Stimulated activated CD4-positive, alpha-beta T cell treated with anti-CD3 and anti-CD28 coated beads, TNF-alpha, amount 100 ng/mL, for 48 hours (primary cell): ENCODE data around the gene PLEKHA7.
"Not testable (repeated sequence)": the region's sequence is repeated elsewhere in the genome, so short reads cannot be mapped to it uniquely, and the experiment has no call there.

Experiments used
- DNase-seq, 3 donors: peaks; one replicate each; pipeline ENCODE4 v3.0.0-alpha.2; 2020; ENCODE audit warnings: low read depth in 3 of 3

The PLEKHA7 gene

GRCh38 chr11:16977136-16977993, 36.8 kb downstream of the PLEKHA7 start:
- DNase-seq, result no peak

GRCh38 chr11:16976379-16976778, 37.8 kb downstream of the PLEKHA7 start:
- DNase-seq, result no peak

DNA sequence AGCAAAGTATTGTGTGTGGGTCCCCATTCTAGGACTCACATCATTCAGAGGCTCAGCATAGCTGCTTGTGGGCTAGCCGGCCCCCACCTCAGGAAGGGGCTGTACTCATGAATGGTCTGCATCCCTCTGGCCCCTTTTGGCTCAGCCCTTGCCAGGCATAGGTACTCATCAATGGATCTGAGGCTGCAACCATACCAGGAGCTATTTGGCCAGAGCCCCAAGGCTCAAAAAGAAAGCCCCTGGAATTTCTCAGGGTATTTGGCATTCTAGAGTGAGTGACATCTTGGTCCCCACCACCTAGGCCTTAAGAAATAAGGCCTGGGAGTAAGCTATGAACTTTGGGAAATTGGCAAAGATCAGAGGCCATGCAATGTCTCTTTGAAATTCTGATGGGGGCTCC, 38.3 kb downstream of the PLEKHA7 start:
- no peak for DNase-seq

DNA sequence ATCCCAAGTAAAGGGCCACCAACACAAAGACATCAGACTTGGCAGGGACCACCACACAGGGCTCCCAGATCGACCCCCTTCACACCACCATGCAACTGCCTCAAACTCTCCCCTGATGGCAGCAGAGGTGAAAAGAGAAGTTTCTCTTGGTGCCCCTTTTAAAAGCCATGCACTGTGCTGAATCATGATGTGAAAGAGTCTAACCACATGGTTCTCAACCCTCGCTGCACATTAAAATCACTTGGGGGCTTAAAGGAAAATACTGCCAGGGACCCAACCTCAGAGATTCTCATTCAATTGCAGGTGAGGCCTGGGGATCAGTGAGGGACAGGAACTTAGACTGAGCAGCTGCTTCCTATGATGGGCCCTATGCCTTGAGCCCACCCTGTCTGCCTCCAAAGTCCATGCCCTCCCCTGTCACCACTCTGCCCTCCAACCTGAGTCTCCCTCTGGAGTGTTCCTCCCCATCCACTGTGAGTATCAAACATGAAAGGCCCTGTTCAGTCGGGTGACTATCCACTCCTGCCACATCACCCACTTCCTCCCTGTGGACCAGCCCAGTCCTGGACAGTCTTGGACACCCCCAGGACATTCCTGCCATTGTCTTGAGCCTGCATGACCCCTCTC, 40.8 kb downstream of the PLEKHA7 start:
- no peak for DNase-seq

- DNase-seq, result no peak
Observed at GRCh38 chr11:16969010-16969999, 44.9 kb downstream of the PLEKHA7 start.

- DNase-seq, result no peak
Observed at GRCh38 chr11:16968196-16968595, 46.0 kb downstream of the PLEKHA7 start.

- DNase-seq, result no peak
Observed at GRCh38 chr11:16966930-16967671, 47.1 kb downstream of the PLEKHA7 start.

GRCh38 chr11:16964501-16964900, 49.7 kb downstream of the PLEKHA7 start:
- no peak for DNase-seq

GRCh38 chr11:16963316-16963876, 50.8 kb downstream of the PLEKHA7 start:
- no peak for DNase-seq

GRCh38 chr11:16962589-16962988, 51.6 kb downstream of the PLEKHA7 start:
- not testable (repeated sequence) for DNase-seq

- no peak for DNase-seq
Observed at GRCh38 chr11:16962146-16962545, 52.1 kb downstream of the PLEKHA7 start.

DNA sequence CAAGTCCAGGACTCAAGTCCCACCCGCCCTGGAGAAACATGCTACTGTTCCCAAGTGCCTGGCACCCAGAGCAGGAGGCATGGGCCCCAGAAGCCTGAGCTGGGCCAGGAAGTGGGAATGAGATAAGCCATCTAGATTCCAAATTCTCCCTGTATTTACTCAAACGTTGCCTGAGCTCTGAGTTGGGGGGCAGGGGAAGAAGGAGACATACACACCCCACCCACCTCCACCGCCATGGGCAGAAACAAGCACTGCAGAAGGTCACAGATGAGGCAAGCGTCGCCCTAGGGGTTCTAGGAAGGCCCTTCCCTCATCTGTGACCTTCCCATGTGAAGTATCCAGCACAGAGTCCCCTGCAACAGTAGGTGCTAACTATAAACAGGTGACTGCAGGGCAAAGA, 54.0 kb downstream of the PLEKHA7 start:
- DNase-seq, result no peak

- no peak for DNase-seq
Observed at GRCh38 chr11:16959602-16960001, 54.6 kb downstream of the PLEKHA7 start.

DNA sequence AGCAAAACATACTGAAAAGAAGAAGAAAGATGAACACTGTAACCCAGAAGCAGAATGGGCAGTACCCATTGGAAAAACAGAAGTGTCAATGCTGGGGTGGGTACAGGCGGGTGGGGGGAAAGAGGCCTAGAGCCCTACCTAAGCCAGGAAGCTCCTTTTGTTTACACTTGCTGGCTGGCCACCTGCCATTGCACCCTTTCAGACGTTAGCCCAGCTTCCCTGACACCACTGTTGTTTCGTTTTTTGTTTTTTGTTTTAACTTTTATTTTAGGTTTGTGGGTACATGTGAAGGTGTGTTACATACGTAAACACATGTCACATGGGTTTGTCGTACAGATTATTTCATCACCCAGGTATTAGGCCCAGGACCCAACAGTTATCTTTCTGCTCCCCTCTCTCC, 55.4 kb downstream of the PLEKHA7 start:
- DNase-seq, result no peak

- DNase-seq, result no peak
Observed at GRCh38 chr11:16956538-16957153, 57.6 kb downstream of the PLEKHA7 start.

GRCh38 chr11:16953663-16954062, 60.6 kb downstream of the PLEKHA7 start:
- no peak for DNase-seq

GRCh38 chr11:16946477-16947282, 67.5 kb downstream of the PLEKHA7 start:
- no peak for DNase-seq

GRCh38 chr11:16945671-16946469, 68.3 kb downstream of the PLEKHA7 start:
- DNase-seq, result no peak

- no peak for DNase-seq
Observed at GRCh38 chr11:16942911-16943310, 71.3 kb downstream of the PLEKHA7 start.
